ENCODE data around the gene C3orf20.

The C3orf20 gene

GRCh38 chr3:14810070-14810791 is 135.3 kb downstream of the C3orf20 start:
- POLR2A ChIA-PET: no interaction called here
- DNase-seq (ENCODE audit: extremely low spot score): peak; percentile 58
- TF ChIP-seq FOXM1 (IDR thresholded peaks at IDR 0.05; ENCODE audit: borderline replicate concordance) (no peak), FOXK2 (IDR thresholded peaks at IDR 0.05) (no peak), PKNOX1 (IDR thresholded peaks at IDR 0.05) (no peak), SUZ12 (IDR thresholded peaks at IDR 0.05) (no peak), L3MBTL2 (conservative IDR thresholded peaks at IDR 0.05) (no peak), LEF1 (IDR thresholded peaks at IDR 0.05; ENCODE audit: borderline replicate concordance) (no peak), ELF4 (IDR thresholded peaks at IDR 0.05) (no peak), CTBP1 (IDR thresholded peaks at IDR 0.05; ENCODE audit: borderline replicate concordance) (no peak), NFRKB (IDR thresholded peaks at IDR 0.05) (no peak), ARNT (IDR thresholded peaks at IDR 0.05) (no peak), ZNF384 (IDR thresholded peaks at IDR 0.05) (no peak), HDGF (IDR thresholded peaks at IDR 0.05; ENCODE audit: borderline replicate concordance) (no peak), TARDBP (IDR thresholded peaks at IDR 0.05) (no peak), SP1 (IDR thresholded peaks at IDR 0.05) (no peak), BHLHE40 (IDR thresholded peaks at IDR 0.05; ENCODE audit: borderline replicate concordance) (no peak), FOXA1 (IDR thresholded peaks at IDR 0.05) (no peak)
- CTCF ChIA-PET: no interaction called here

DNA sequence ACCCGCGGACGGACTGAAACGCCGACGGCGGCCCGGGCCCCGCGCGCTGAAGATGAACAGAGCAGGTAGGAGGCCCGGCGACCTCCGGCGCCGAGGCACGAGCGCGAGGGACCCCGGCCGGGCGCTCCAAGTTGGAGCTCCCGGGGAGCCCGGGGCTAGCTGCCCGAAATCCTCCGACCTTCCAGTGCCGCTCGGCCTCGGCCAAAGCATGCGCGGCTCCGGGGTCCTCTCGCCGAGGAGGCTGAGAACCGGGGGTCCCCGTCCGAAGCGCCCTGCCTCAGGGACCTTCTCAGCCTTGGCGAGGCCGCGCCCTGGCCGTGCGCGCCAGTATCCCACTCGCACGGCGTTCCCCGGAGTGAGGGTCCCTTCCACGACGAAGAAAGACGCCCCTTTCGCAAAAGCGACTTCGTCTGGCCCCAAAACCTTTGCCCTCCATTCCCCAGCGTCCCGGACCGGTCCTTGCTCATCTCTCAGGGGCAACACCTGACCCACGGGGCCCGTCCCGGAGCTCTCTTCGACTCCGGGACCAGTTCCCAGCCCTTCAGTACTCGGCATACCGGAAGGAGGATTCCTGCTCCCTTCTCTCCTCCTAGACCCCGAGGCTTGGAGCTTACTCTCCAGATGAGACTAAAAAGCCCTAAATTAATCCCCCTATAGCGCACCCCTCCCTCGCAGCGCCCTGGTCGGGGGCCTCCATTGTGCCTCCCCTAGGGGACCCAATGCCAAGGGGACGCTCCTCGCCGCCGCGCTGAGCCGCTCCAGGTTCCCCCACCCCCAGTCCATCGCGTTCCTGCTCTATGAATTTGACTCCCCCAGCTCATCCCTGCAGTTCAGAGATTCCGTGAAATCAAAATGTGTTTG is 136.1 kb downstream of the C3orf20 start:
- CTCF ChIA-PET: no interaction called here
- TF ChIP-seq LEF1 (IDR thresholded peaks at IDR 0.05; ENCODE audit: borderline replicate concordance): no peak
- no peak for TF ChIP-seq SUZ12 (IDR thresholded peaks at IDR 0.05)
- TF ChIP-seq TARDBP (IDR thresholded peaks at IDR 0.05): no peak
- TF ChIP-seq HDGF (IDR thresholded peaks at IDR 0.05; ENCODE audit: borderline replicate concordance): no peak
- TF ChIP-seq SP1 (IDR thresholded peaks at IDR 0.05): no peak
- TF ChIP-seq FOXA1 (IDR thresholded peaks at IDR 0.05): no peak
- no peak for TF ChIP-seq FOXM1 (IDR thresholded peaks at IDR 0.05; ENCODE audit: borderline replicate concordance)
- no peak for TF ChIP-seq L3MBTL2 (conservative IDR thresholded peaks at IDR 0.05)
- TF ChIP-seq CTBP1 (IDR thresholded peaks at IDR 0.05; ENCODE audit: borderline replicate concordance): no peak
- no peak for TF ChIP-seq ZNF384 (IDR thresholded peaks at IDR 0.05)
- no peak for TF ChIP-seq ELF4 (IDR thresholded peaks at IDR 0.05)
- no peak for TF ChIP-seq FOXK2 (IDR thresholded peaks at IDR 0.05)
- no peak for TF ChIP-seq NFRKB (IDR thresholded peaks at IDR 0.05)
- POLR2A ChIA-PET: no interaction called here
- DNase-seq (ENCODE audit: extremely low spot score): no peak

DNA sequence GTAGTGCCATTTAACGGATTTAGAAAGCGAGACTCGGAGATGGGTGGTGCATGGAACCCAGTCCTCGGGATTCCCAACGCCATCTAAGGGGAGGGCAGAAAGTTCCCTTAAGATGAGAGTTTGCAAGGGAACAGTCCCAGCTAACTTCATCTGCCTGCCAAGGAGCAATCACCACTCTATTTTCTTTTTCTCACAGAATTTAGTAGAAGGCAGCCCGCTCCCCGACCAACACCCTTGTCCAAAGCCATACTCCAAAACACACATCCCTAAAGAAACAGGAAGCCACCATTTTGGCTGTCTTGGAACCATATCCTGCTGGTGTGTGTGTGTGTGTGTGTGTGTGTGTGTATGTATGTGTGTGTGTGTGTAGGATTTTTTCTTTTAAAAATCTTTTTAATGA is 136.7 kb downstream of the C3orf20 start:
- DNase-seq (ENCODE audit: extremely low spot score): no peak
- POLR2A ChIA-PET: no interaction called here
- CTCF ChIA-PET: no interaction called here
- TF ChIP-seq SUZ12 (IDR thresholded peaks at IDR 0.05): no peak
- TF ChIP-seq NFRKB (IDR thresholded peaks at IDR 0.05): no peak
- no peak for TF ChIP-seq PKNOX1 (IDR thresholded peaks at IDR 0.05)
- no peak for TF ChIP-seq BHLHE40 (IDR thresholded peaks at IDR 0.05; ENCODE audit: borderline replicate concordance)
- no peak for TF ChIP-seq FOXA1 (IDR thresholded peaks at IDR 0.05)
- TF ChIP-seq TARDBP (IDR thresholded peaks at IDR 0.05): no peak

DNA sequence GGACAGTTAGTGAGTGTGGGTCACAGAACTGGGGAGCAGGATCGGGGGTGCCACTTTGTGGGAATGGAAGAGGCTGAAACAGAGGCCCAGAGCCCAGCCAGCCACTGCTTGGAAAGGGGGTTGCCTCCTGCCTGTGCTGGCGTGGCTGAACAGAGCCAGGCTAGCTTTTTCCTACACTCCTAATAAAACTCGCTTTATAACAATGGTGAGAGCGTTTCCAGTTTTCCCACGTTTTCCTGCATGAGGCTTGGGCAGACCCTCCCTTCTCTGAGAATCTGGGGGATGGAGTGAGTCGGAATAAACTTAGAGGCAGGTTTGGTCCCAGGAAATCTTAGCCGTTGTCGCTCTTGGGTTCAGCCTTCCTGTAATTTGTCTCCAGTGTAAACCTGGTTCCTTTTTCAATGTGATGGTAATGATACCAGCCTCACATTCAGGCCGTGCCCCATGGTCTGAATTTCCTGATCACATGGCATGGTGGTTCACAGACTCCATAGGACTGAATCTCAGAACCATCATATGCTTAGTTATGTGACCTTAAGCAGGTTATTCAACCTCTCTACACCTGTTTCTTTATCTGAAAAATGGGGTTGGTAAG is 137.4 kb downstream of the C3orf20 start:
- no peak for DNase-seq (ENCODE audit: extremely low spot score)
- ChIA-PET CTCF (no interaction called here), POLR2A (no interaction called here)
- no peak for TF ChIP-seq HDGF (IDR thresholded peaks at IDR 0.05; ENCODE audit: borderline replicate concordance)
- no peak for TF ChIP-seq BHLHE40 (IDR thresholded peaks at IDR 0.05; ENCODE audit: borderline replicate concordance)
- no peak for TF ChIP-seq NFRKB (IDR thresholded peaks at IDR 0.05)
- TF ChIP-seq LEF1 (IDR thresholded peaks at IDR 0.05; ENCODE audit: borderline replicate concordance): no peak
- no peak for TF ChIP-seq ARNT (IDR thresholded peaks at IDR 0.05)
- TF ChIP-seq L3MBTL2 (conservative IDR thresholded peaks at IDR 0.05): no peak
- TF ChIP-seq TARDBP (IDR thresholded peaks at IDR 0.05): no peak

DNA sequence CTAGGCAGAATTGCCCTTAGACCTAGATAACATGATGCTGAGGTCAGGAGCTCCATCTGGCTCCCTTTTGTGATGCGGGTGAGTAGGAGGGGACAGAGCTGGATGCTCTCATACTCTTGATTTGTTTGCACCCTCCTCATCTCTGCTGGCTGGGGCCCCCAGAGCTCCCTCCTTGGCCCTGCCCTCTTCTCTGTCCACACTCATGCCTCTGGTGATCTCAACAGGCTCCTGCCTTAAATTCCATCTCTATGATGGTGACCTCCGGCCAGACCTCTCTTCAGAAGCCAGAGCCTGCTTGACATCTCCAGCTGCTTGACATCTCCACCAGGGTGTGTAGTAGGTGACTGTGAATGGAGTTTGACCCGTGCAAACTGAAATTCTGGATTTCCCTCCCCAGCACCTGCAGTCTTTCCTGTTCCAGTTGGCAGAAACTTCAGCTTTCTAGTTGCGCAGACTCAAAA is 139.5 kb downstream of the C3orf20 start:
- POLR2A ChIA-PET: interaction anchor here (1.1 kb wide), 1 partner anchor 9 kb away, joined by 3 read pairs; no protein-coding TSS in a partner anchor
- TF ChIP-seq SUZ12 (IDR thresholded peaks at IDR 0.05) (no peak), SP1 (IDR thresholded peaks at IDR 0.05) (no peak), LEF1 (IDR thresholded peaks at IDR 0.05; ENCODE audit: borderline replicate concordance) (no peak), NFRKB (IDR thresholded peaks at IDR 0.05) (no peak), ZNF384 (IDR thresholded peaks at IDR 0.05) (no peak), BHLHE40 (IDR thresholded peaks at IDR 0.05; ENCODE audit: borderline replicate concordance) (no peak), FOXM1 (IDR thresholded peaks at IDR 0.05; ENCODE audit: borderline replicate concordance) (no peak), FOXK2 (IDR thresholded peaks at IDR 0.05) (no peak), ARNT (IDR thresholded peaks at IDR 0.05) (no peak), PKNOX1 (IDR thresholded peaks at IDR 0.05) (no peak), L3MBTL2 (conservative IDR thresholded peaks at IDR 0.05) (no peak), FOXA1 (IDR thresholded peaks at IDR 0.05) (no peak), TARDBP (IDR thresholded peaks at IDR 0.05) (no peak), CTBP1 (IDR thresholded peaks at IDR 0.05; ENCODE audit: borderline replicate concordance) (no peak), HDGF (IDR thresholded peaks at IDR 0.05; ENCODE audit: borderline replicate concordance) (no peak), ELF4 (IDR thresholded peaks at IDR 0.05) (no peak)
- CTCF ChIA-PET: interaction anchor here (0.6 to 1.0 kb wide), 3 partner anchors 8 to 33 kb away, joined by 3 to 4 read pairs (median 4); no protein-coding TSS in a partner anchor

More for the DNA sequence above, 139.5 kb downstream of the C3orf20 start:
- DNase-seq (ENCODE audit: extremely low spot score): no peak
